Loucy (cell line): Measurements from ENCODE around the gene TNC.

Experiments
- H2AFZ ChIP-seq: fragments of 200-600 bp; sonication (generic); 2 replicates; pipeline ENCODE4 v1.6.0; 2016; ENCODE audit warnings: antibody characterized with exemption, mild to moderate bottlenecking, low read length, moderate library complexity
- H3F3A ChIP-seq: fragments of 200-600 bp; 2 replicates; pipeline ENCODE4 v1.6.0; 2016; ENCODE audit warnings: antibody characterized with exemption, low read depth, mild to moderate bottlenecking
- H3K27me3 ChIP-seq: fragments of 200-600 bp; sonication (generic); 2 replicates; pipeline ENCODE4 v1.6.1; 2014; ENCODE audit warnings: low read length, mild to moderate bottlenecking; ENCODE audit not compliant: insufficient read depth, poor library complexity, severe bottlenecking
- H3K36me3 ChIP-seq: fragments of 200-600 bp; sonication (generic); 2 replicates; pipeline ENCODE4 v1.6.1; 2016; ENCODE audit warnings: low read length; ENCODE audit not compliant: insufficient read depth
- H3K4me1 ChIP-seq: fragments of 200-600 bp; sonication (generic); 2 replicates; pipeline ENCODE4 v1.5.1; 2014; ENCODE audit warnings: low read length, mild to moderate bottlenecking; ENCODE audit not compliant: insufficient read depth, poor library complexity, severe bottlenecking
- H3K4me2 ChIP-seq: fragments of 200-600 bp; sonication (generic); 2 replicates; pipeline ENCODE4 v1.6.0; 2014; ENCODE audit warnings: antibody characterized with exemption, low read length, low read depth, mild to moderate bottlenecking; ENCODE audit not compliant: poor library complexity, severe bottlenecking
- H3K4me3 ChIP-seq: fragments of 200-600 bp; sonication (generic); 2 replicates; pipeline ENCODE4 v1.5.1; 2014; ENCODE audit warnings: low read length, mild to moderate bottlenecking, mixed read lengths; ENCODE audit not compliant: poor library complexity, severe bottlenecking
- H3K79me2 ChIP-seq: fragments of 200-600 bp; sonication (generic); 2 replicates; pipeline ENCODE4 v1.6.1; 2014; ENCODE audit warnings: low read length; ENCODE audit not compliant: insufficient read depth
- H3K9ac ChIP-seq: fragments of 200-600 bp; sonication (generic); 2 replicates; pipeline ENCODE4 v1.6.0; 2014; ENCODE audit warnings: mild to moderate bottlenecking, low read depth, low read length, moderate library complexity; ENCODE audit not compliant: poor library complexity, severe bottlenecking
- H3K9me2 ChIP-seq: fragments of 200-600 bp; sonication (generic); replicated peaks from 2 replicates; pipeline ENCODE4 v1.6.1; 2016; ENCODE audit warnings: low read depth, low read length, mixed read lengths
- H3K9me3 ChIP-seq: fragments of 200-600 bp; sonication (generic); 2 replicates; pipeline ENCODE4 v1.6.1; 2014; ENCODE audit warnings: mild to moderate bottlenecking, antibody characterized with exemption, low read length, low read depth; ENCODE audit not compliant: insufficient read depth
- H4K20me1 ChIP-seq: fragments of 200-600 bp; sonication (generic); 2 replicates; pipeline ENCODE4 v1.6.0; 2014; ENCODE audit warnings: antibody characterized with exemption, low read length, mild to moderate bottlenecking; ENCODE audit not compliant: insufficient read depth, poor library complexity, severe bottlenecking
- CTCF ChIP-seq: fragments of 200-600 bp; sonication (generic); conservative IDR thresholded peaks from 2 replicates; pipeline ENCODE4 v1.5.1; 2014; ENCODE audit warnings: mild to moderate bottlenecking, antibody characterized with exemption, low read length
- EZH2phosphoT487 ChIP-seq: fragments of 200-600 bp; IDR thresholded peaks from 2 replicates; pipeline ENCODE4 v1.6.1; 2018; ENCODE audit warnings: antibody characterized with exemption, mild to moderate bottlenecking, moderate library complexity, borderline replicate concordance

Gene TNC

GRCh38 chr9:115114084-115114483 is 3.9 kb downstream of the TNC start:
- H3K9ac ChIP-seq, result no peak overlapping the region
- no peaks in the 10 kb centered on the region for H3K9me3 ChIP-seq
- H3K4me2 ChIP-seq, result no peak overlapping the region
- no peak overlapping the region for H3K4me3 ChIP-seq
- no peaks in the 10 kb centered on the region for H3F3A ChIP-seq
- no peak overlapping the region for H2AFZ ChIP-seq
- H3K27me3 ChIP-seq, result no peaks in the 10 kb centered on the region
- no peak for TF ChIP-seq CTCF
- no peak for TF ChIP-seq EZH2phosphoT487
- H4K20me1 ChIP-seq, result no peaks in the 10 kb centered on the region
- no peaks in the 10 kb centered on the region for H3K9me2 ChIP-seq
- H3K79me2 ChIP-seq, result no peaks in the 10 kb centered on the region
- no peaks in the 10 kb centered on the region for H3K4me1 ChIP-seq
- no peaks in the 10 kb centered on the region for H3K36me3 ChIP-seq

GRCh38 chr9:115111874-115112273 is 6.1 kb downstream of the TNC start:
- H4K20me1 ChIP-seq, result no peaks in the 10 kb centered on the region
- no peak overlapping the region for H3K9ac ChIP-seq
- H2AFZ ChIP-seq, result no peak overlapping the region
- H3K36me3 ChIP-seq, result no peaks in the 10 kb centered on the region
- no peaks in the 10 kb centered on the region for H3K9me3 ChIP-seq
- no peak overlapping the region for H3K4me3 ChIP-seq
- TF ChIP-seq CTCF, result no peak
- no peak for TF ChIP-seq EZH2phosphoT487
- no peaks in the 10 kb centered on the region for H3K9me2 ChIP-seq
- no peaks in the 10 kb centered on the region for H3K27me3 ChIP-seq
- no peaks in the 10 kb centered on the region for H3K79me2 ChIP-seq
- no peak overlapping the region for H3K4me2 ChIP-seq
- no peaks in the 10 kb centered on the region for H3K4me1 ChIP-seq
- no peaks in the 10 kb centered on the region for H3F3A ChIP-seq

DNA sequence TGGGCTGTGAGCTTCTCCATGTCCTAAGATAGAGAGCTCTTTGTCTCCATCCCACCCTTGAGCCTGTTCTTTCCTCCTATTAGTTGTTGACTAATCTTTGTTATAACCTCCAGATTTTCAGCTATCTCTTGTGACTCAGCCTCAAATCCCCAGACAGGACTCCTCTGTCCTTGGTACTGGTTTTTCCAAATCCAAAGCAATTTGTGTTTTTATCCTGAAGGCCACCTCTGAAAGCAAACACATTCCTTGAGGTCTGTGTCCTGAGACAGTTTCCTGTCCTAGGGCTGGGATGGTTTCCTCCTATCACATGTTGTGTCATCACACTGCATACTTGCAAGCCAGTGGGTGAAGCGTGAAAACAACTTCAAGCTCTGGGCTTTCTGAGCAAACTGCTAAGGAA is 8.5 kb downstream of the TNC start:
- H3K9me2 ChIP-seq, result no peaks in the 10 kb centered on the region
- H3K9me3 ChIP-seq, result no peaks in the 10 kb centered on the region
- H3K79me2 ChIP-seq, result no peaks in the 10 kb centered on the region
- H3K36me3 ChIP-seq, result no peaks in the 10 kb centered on the region
- H3K4me2 ChIP-seq, result no peak overlapping the region
- no peaks in the 10 kb centered on the region for H3K27me3 ChIP-seq
- TF ChIP-seq CTCF (no peak), EZH2phosphoT487 (no peak)
- H3F3A ChIP-seq, result no peaks in the 10 kb centered on the region
- H3K4me1 ChIP-seq, result no peaks in the 10 kb centered on the region
- no peaks in the 10 kb centered on the region for H4K20me1 ChIP-seq
- H2AFZ ChIP-seq, result no peak overlapping the region
- no peak overlapping the region for H3K4me3 ChIP-seq
- H3K9ac ChIP-seq, result no peak overlapping the region
